Suprapubic skin (tissue), 4 donors: ENCODE results near the gene SLC6A13. TPM values are rescaled to one million over a fixed set of nuclear protein-coding genes. Genes with fewer than 3 reads are reported as not detected.

ENCODE experiments used
- DNase-seq, 2 donors: peaks; one replicate each; pipeline ENCODE4 v3.0.0-alpha.2; 2019; ENCODE audit warnings: low spot score in 2 of 2
- H3K27ac ChIP-seq: fragments of 200-600 bp; sonication (generic); one replicate; pipeline ENCODE4 v1.5.1; 2019
- H3K27me3 ChIP-seq: fragments of 200-600 bp; sonication (generic); one replicate; pipeline ENCODE4 v1.5.1; 2019
- H3K36me3 ChIP-seq: fragments of 200-600 bp; sonication (generic); one replicate; pipeline ENCODE4 v1.5.1; 2019
- H3K4me1 ChIP-seq: fragments of 200-600 bp; sonication (generic); one replicate; pipeline ENCODE4 v1.5.1; 2019
- H3K4me3 ChIP-seq: fragments of 200-600 bp; sonication (generic); one replicate; pipeline ENCODE4 v1.5.1; 2019; ENCODE audit warnings: mild to moderate bottlenecking
- H3K9me3 ChIP-seq: fragments of 200-600 bp; sonication (generic); one replicate; pipeline ENCODE4 v1.5.1; 2019
- CTCF ChIP-seq, 2 donors: fragments of 200-600 bp in 1 of 2; fragments of 450-650 bp in 1 of 2; sonication (generic) in 1 of 2; IDR thresholded peaks; one replicate each; pipeline ENCODE4 v1.5.1; 2016 to 2019; ENCODE audit warnings: antibody characterized with exemption in 2 of 2, mild to moderate bottlenecking in 1 of 2, moderate library complexity in 1 of 2
- EP300 ChIP-seq: sonication (generic); formaldehyde crosslinking; IDR thresholded peaks from one replicate; pipeline ENCODE4 v1.6.1; 2017; ENCODE audit warnings: antibody characterized with exemption
- POLR2A ChIP-seq, 2 donors: fragments of 450-650 bp; IDR thresholded peaks; one replicate each; pipeline ENCODE4 v1.6.1; 2017; ENCODE audit warnings: antibody characterized with exemption in 2 of 2, mild to moderate bottlenecking in 2 of 2, moderate library complexity in 2 of 2
- POLR2AphosphoS5 ChIP-seq, 3 donors: sonication (generic); formaldehyde crosslinking; IDR thresholded peaks; one replicate each; pipeline ENCODE4 v1.6.1; 2017; ENCODE audit warnings: antibody characterized with exemption in 3 of 3
- WGBS: methylation state at CpG from one replicate; pipeline ENCODE4 v1.1.5; 2018; 5-methylcytosine and 5-hydroxymethylcytosine counted together
- total RNA-seq, 4 donors: library from RNA; depleted of rRNA; stranded (reverse); fragments of >200 nt; gene quantifications; one replicate each; pipeline ENCODE4 v1.1.0, GENCODE V29; 2016

SLC6A13 gene
- total RNA-seq, 4 donors from 2014 or later = not detected

- TF ChIP-seq EP300 = no peak
- TF ChIP-seq POLR2AphosphoS5 (IDR thresholded peaks at IDR 0.05) = no peak
- peak in 1 of 2 donors; percentile 12 for TF ChIP-seq CTCF (IDR thresholded peaks at IDR 0.05)
- peak overlapping the region; percentile 52 for H3K4me3 ChIP-seq
- no peak overlapping the region for H3K27ac ChIP-seq
- H3K36me3 ChIP-seq = no peaks in the 10 kb centered on the region
- DNase-seq = no peak
- peaks cover 51% of the 10 kb centered on the region for H3K27me3 ChIP-seq
- WGBS = 26% methylated on average over 9 of the region's 84 CpGs
- H3K9me3 ChIP-seq = no peaks in the 10 kb centered on the region
- peaks cover 15% of the 10 kb centered on the region for H3K4me1 ChIP-seq
Observed at GRCh38 chr12:203462-204260, 59.0 kb downstream of the SLC6A13 start.

GRCh38 chr12:203074-203461, 59.6 kb downstream of the SLC6A13 start:
- 64% methylated on average over 8 of the region's 16 CpGs for WGBS
- Histone ChIP-seq H3K9me3 (no peaks in the 10 kb centered on the region), H3K27ac (no peak overlapping the region), H3K36me3 (no peaks in the 10 kb centered on the region), H3K4me3 (peak overlapping the region; percentile 52), H3K27me3 (peaks cover 51% of the 10 kb centered on the region), H3K4me1 (peaks cover 15% of the 10 kb centered on the region)
- no peak for DNase-seq
- TF ChIP-seq POLR2AphosphoS5 (IDR thresholded peaks at IDR 0.05) = no peak
- no peak for TF ChIP-seq POLR2A (IDR thresholded peaks at IDR 0.05)
- no peak for TF ChIP-seq EP300
- no peak for TF ChIP-seq CTCF (IDR thresholded peaks at IDR 0.05)

- DNase-seq = no peak
- H3K27ac ChIP-seq = no peak overlapping the region
- 48% methylated on average over 12 of the region's 15 CpGs for WGBS
- no peaks in the 10 kb centered on the region for H3K36me3 ChIP-seq
- H3K27me3 ChIP-seq = peaks cover 46% of the 10 kb centered on the region
- no peak overlapping the region for H3K4me3 ChIP-seq
- peaks cover 15% of the 10 kb centered on the region for H3K4me1 ChIP-seq
- H3K9me3 ChIP-seq = no peaks in the 10 kb centered on the region
- TF ChIP-seq CTCF (IDR thresholded peaks at IDR 0.05) = no peak
- no peak for TF ChIP-seq POLR2A (IDR thresholded peaks at IDR 0.05)
- no peak for TF ChIP-seq EP300
- TF ChIP-seq POLR2AphosphoS5 (IDR thresholded peaks at IDR 0.05) = no peak
Observed at GRCh38 chr12:202081-202731, 60.4 kb downstream of the SLC6A13 start.

GRCh38 chr12:201361-201760, 61.3 kb downstream of the SLC6A13 start:
- H3K36me3 ChIP-seq = no peaks in the 10 kb centered on the region
- H3K27ac ChIP-seq = no peak overlapping the region
- no peak for TF ChIP-seq EP300
- TF ChIP-seq POLR2AphosphoS5 (IDR thresholded peaks at IDR 0.05) = no peak
- no peak for TF ChIP-seq CTCF (IDR thresholded peaks at IDR 0.05)
- TF ChIP-seq POLR2A (IDR thresholded peaks at IDR 0.05) = no peak
- no peak overlapping the region for H3K4me3 ChIP-seq
- H3K4me1 ChIP-seq = peaks cover 15% of the 10 kb centered on the region
- WGBS = 69% methylated on average over 8 of the region's 8 CpGs
- no peak for DNase-seq
- no peaks in the 10 kb centered on the region for H3K9me3 ChIP-seq
- H3K27me3 ChIP-seq = peaks cover 38% of the 10 kb centered on the region

- no peak for TF ChIP-seq CTCF (IDR thresholded peaks at IDR 0.05)
- no peak for TF ChIP-seq POLR2AphosphoS5 (IDR thresholded peaks at IDR 0.05)
- TF ChIP-seq POLR2A (IDR thresholded peaks at IDR 0.05) = no peak
- TF ChIP-seq EP300 = no peak
- Histone ChIP-seq H3K36me3 (no peaks in the 10 kb centered on the region), H3K4me3 (no peak overlapping the region), H3K4me1 (peaks cover 10% of the 10 kb centered on the region), H3K9me3 (no peaks in the 10 kb centered on the region), H3K27ac (peak overlapping the region; percentile 58), H3K27me3 (peaks cover 49% of the 10 kb centered on the region)
- no peak for DNase-seq
- 64% methylated on average over 8 of the region's 9 CpGs for WGBS
Observed at GRCh38 chr12:198705-199104, 63.9 kb downstream of the SLC6A13 start.
